Stimulated activated CD8-positive, alpha-beta memory T cell treated with anti-CD3 and anti-CD28 coated beads, Interleukin-7, amount 100 ng/mL, for 1 hour (primary cell): ENCODE results near the gene SHE.
"Not testable (repeated sequence)": the region's sequence is repeated elsewhere in the genome, so short reads cannot be mapped to it uniquely, and the experiment has no call there.

Source experiments
- DNase-seq, 2 donors: peaks; one replicate each; pipeline ENCODE4 v3.0.0-alpha.2; 2020; ENCODE audit warnings: low read depth in 2 of 2

Gene SHE

GRCh38 chr1:154502066-154502743, at the start of gene SHE, which contains the start of gene TDRD10:
Gene SHE (minus strand): TSS chr1:154502412. CDS start chr1:154502026, 386 bp downstream.
Gene TDRD10 (plus strand): TSS chr1:154502219. CDS start chr1:154506904, 4,685 bp downstream.
- DNase-seq: no peak

DNA sequence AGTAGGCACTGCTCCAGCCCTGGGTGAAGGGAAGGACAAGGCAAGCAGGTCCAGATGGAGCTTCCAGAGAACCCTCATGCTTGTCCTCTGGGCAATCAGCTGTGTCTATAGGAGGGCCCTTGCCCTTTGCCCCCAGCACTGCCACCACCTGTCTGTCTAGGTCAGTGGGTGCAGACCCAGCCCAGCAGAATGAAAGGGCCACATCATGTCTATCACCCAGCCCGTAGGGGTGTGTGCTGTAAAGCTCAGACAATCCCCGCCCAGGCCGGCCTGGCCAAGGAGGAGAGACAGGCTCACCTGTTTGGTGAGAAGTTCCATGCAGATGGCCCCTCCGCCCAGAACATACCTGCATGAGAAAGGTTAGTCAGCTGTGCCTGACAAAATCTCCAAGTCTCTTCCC, 49.3 kb upstream of the SHE start:
- DNase-seq: no peak

- DNase-seq: no peak
Measured at GRCh38 chr1:154550657-154551056, 48.4 kb upstream of the SHE start.

DNA sequence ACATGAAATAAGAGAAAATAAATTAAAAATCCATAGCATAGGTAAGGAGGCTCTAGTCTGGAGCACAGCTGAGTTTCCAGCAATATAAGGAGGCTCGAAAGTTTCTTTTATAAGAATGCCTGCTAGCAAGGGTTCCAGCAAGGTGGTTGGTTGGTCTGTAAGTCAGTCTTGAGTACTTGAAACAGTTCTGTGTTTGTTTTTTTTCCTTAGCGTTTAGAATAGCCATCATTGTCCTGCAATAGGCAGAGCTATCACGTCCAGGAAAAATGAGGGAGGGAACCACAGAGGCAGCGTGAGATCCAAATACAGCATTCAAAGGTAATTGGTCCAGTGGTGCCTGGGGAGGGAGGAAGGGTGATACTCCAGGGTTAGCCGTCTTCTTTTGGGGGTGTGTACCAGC, 47.9 kb upstream of the SHE start:
- no peak for DNase-seq

DNA sequence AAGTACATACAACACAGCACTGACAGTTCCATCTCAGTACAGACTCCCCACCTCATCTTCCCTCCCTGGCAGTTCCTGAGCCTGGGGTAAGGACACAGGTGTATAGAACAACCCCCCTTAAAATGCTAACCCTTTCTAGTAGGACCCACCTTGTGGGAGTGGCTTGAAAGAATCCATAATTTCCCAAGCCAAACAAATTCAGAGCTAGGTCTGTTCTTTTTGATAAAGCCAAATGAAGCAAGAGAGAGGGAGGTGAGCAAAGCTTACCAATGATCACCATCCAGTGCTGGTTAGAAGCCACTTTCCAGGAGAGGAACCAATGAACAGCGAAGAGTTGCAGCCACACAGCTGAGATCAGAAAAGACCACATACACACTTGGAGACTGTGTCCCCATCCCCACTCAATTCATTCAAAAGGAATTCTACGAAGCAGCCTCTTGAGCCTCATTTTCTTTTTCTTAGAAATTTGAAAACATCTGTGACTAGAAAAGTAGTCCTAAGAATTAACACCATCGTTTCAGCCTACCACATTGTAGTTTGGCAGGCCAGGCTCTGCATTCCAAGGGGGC, 47.1 kb upstream of the SHE start:
- no peak for DNase-seq

DNA sequence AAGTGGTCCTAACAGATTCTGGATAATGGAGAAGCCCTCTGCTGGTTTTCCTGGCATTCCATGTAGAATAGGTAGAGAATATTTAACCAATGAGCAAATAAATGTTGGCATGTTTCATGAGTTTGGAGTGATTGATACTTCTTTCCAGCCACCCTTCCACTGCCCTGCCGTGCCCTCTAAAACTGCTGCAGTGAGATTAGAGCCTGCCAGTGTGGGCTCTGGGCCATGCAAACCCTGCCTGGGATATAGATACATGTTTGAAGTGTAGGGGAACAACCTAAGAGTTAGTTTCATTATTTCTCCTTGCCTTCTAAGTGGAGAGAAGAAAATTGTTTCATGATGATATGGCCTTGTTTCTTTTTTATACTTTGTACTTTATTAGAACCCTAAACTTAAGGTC, 45.8 kb upstream of the SHE start:
- no peak for DNase-seq

- no peak for DNase-seq
Measured at GRCh38 chr1:154547105-154547732, 45.0 kb upstream of the SHE start.

- DNase-seq: peak in 1 of 2 donors; percentile 16
Measured at GRCh38 chr1:154546264-154547063, 44.3 kb upstream of the SHE start.

GRCh38 chr1:154541231-154541630, 39.0 kb upstream of the SHE start:
- DNase-seq: no peak

GRCh38 chr1:154539486-154540483, 37.6 kb upstream of the SHE start:
- no peak for DNase-seq

DNA sequence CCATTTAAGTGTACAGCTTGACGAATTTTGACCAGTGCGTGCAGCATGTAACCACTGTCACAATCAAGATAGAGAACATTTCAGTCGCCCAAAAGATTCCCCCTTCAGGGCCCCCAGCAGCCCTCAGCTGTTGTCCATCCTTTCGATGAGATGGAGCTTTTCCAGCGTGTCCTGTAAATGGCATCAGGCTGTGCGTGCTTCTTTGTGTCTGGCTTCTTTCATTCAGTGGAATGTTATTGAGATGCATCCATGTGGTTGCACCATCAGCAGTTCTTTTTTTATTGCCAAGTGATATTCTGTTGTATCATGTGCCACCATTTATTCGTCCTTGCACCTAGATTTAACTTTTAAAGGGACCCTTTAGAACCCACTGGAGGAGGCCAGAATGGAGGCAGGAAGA, 34.4 kb upstream of the SHE start:
- DNase-seq: no peak

GRCh38 chr1:154533952-154534844, 32.0 kb upstream of the SHE start:
- no peak for DNase-seq

DNA sequence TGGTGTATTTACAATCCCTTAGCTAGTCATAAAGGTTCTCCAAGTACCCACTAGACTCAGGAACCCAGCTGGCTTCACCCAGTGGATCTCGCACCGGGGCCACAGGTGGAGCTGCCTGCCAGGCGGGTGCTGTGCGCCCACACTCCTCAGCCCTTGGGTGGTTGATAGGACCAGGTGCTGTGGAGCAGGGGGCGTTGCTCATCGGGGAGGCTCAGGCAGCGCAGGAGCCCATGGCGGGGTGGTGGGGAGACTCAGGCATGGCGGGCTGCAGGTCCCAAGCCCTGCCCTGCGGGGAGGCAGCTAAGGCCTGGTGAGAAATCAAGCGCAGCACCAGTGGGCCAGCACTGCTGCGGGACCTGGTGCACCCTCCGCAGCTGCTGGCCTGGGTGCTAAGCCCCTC, 29.7 kb upstream of the SHE start:
- not testable (repeated sequence) for DNase-seq

DNA sequence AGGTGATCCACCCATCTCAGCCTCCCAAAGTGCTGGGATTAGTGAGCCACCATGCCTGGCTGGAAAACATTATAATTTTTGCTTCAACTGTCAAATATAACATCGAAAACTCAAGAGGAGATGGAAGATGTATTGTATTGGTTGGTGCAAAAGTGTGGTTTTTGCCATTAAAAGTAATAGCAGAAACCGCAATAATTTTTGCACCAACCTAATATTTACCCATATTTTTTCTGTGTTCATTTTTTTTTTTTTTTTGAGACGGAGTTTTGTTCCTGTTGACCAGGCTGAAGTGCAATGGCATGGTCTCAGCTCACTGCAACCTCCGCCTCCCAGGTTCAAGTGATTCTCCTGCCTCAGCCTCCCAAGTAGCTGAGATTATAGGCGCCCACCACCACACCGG, 27.1 kb upstream of the SHE start:
- DNase-seq: no peak

GRCh38 chr1:154527192-154527591, 25.0 kb upstream of the SHE start:
- no peak for DNase-seq

DNA sequence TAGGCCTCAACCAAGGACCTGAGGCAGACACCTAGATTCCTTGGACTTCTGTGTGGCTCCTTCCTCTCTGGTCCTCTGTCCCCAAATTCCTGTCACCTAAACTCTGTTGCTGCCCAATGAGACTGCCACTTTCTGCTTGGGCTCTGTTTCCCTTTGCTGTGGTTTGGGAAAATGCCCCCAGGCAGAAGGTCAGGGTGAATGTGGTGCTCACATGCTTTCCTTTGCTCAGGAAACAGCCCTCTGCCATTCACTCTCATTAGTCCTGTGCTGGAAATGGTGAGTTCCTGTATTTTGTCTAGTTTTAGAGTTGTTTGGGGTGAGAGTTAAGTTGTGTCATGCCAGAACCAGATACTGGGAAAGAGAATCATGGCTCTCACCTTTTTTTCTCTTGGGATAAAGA, 22.7 kb upstream of the SHE start:
- DNase-seq: no peak

DNA sequence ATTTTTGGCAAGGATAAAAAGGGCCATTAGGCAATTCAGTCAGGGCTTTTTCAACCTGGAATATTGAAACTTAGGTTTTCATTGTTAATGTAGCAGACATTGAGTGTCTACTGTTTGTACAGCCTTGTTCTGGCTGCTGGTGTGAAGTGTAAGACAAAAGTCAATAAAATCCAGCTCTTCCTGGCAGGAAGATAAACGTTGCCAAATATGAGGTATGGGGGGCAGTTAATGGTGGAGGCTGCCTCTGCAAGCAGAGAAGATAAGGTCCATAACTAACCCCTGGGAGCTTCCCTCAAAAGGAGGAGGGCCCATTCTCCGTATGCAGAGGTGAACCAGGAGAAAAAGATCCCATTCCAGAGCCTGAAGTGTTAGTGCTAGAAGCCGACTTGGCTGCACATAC, 19.5 kb upstream of the SHE start:
- DNase-seq: no peak

- DNase-seq: no peak
Measured at GRCh38 chr1:154520333-154520732, 18.1 kb upstream of the SHE start.

DNA sequence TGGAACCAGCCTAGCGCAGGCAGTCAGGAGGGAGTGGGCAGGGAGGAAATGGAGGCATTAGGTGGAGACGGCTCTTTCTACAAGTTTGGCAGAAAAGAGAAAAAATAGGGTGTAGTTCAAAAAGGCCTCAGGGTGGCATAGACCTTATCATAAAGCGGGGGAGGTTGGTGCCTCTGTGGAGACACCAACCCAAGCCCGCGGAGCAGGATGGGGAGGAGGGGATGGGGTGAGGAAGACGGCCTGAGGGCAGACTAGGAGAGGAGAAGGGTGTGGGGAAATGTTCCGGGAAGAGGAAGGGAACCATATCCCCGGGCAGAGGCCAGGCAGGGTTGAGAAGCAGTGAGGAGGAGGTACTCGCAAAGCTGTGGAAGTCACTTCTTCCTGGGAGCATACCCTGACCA, 17.4 kb upstream of the SHE start:
- DNase-seq: no peak

DNA sequence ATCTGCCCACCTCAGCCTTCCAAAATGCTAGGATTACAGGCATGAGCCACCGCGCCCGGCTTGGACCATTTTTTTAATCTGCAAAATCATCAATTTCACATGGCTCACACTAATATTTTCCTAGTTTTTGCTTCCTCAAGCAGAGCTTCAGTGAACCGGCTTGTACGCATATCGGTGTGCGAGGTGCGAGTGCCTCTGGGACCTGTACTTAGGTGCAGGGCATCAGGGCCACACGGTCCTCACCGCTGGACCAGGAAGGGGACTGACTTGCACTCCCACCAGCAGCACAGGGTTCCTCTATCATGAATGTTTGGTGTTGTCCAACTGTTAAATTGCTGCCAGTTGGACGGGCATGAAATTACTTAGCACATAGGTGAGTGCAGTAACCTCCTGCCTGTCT, 15.4 kb upstream of the SHE start:
- no peak for DNase-seq
